PC-3 (cell line): Measurements from ENCODE around the gene POLR3G.

Source experiments
- EZH2phosphoT487 ChIP-seq: fragments of 300-600 bp; sonication (generic); IDR thresholded peaks from 2 replicates; pipeline ENCODE4 v1.6.1; 2018; ENCODE audit warnings: mild to moderate bottlenecking, antibody characterized with exemption, low read length, borderline replicate concordance
- TF ChIP-seq, protein P1 (sequence below): fragments of 300-600 bp; sonication (generic); conservative IDR thresholded peaks from 2 replicates; pipeline ENCODE4 v1.5.1; 2017; ENCODE audit warnings: antibody characterized with exemption, low read depth, mild to moderate bottlenecking, low read length

DNA sequence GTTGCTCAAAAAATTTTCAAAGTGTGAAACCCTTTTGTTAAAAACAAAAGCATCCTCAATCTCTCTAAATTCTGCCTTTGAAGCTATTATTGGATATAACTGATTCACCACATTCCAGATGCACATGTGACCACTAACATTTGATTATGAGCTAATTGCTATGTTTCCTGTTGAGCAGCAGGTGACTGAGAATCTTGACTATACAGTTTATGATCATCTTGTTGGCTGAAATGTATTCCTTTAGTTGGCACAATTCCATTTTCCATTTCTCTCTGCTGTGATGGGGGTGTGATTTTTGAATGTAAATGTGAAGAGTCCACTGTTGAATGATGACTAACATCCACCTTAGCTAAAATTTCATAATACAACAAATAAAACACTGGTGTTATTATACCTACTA lies 44.0 kb downstream of the POLR3G start:
- TF ChIP-seq, protein P1, sequence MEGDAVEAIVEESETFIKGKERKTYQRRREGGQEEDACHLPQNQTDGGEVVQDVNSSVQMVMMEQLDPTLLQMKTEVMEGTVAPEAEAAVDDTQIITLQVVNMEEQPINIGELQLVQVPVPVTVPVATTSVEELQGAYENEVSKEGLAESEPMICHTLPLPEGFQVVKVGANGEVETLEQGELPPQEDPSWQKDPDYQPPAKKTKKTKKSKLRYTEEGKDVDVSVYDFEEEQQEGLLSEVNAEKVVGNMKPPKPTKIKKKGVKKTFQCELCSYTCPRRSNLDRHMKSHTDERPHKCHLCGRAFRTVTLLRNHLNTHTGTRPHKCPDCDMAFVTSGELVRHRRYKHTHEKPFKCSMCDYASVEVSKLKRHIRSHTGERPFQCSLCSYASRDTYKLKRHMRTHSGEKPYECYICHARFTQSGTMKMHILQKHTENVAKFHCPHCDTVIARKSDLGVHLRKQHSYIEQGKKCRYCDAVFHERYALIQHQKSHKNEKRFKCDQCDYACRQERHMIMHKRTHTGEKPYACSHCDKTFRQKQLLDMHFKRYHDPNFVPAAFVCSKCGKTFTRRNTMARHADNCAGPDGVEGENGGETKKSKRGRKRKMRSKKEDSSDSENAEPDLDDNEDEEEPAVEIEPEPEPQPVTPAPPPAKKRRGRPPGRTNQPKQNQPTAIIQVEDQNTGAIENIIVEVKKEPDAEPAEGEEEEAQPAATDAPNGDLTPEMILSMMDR, result no peak
- TF ChIP-seq EZH2phosphoT487, result no peak
